Calu3 (cell line): Measurements from ENCODE around the gene ANGPTL2. TPM values are rescaled to one million over a fixed set of nuclear protein-coding genes. Genes with fewer than 3 reads are reported as not detected.

Experiments
- BruUV-seq: library from RNA; stranded (reverse); fragments of 400-500 nt; replicated peaks from 2 replicates; lab custom pipeline; 2021; lab: Mats Ljungman, UMichigan
- CTCF ChIA-PET: fragments of 300-600 bp; sonication (Branson Sonifier 250); formaldehyde crosslinking; loops from one replicate; lab custom pipeline; 2022; ENCODE audit warnings: antibody characterized with exemption; lab: Charles Lee
- DNase-seq: peaks from one replicate; pipeline ENCODE4 v3.0.0; 2022
- H3K27ac Mint-ChIP-seq: one replicate; pipeline ENCODE4 v1.8.0; 2022; ENCODE audit warnings: mixed read lengths; ENCODE audit not compliant: unreplicated experiment
- H3K27me3 Mint-ChIP-seq: one replicate; pipeline ENCODE4 v1.8.0; 2022; ENCODE audit warnings: mixed read lengths; ENCODE audit not compliant: unreplicated experiment
- H3K36me3 Mint-ChIP-seq: one replicate; pipeline ENCODE4 v1.8.0; 2022; ENCODE audit warnings: mild to moderate bottlenecking, moderate library complexity, mixed read lengths; ENCODE audit not compliant: insufficient read depth, unreplicated experiment
- H3K4me1 Mint-ChIP-seq: one replicate; pipeline ENCODE4 v1.8.0; 2022; ENCODE audit warnings: mild to moderate bottlenecking, low read depth, mixed read lengths; ENCODE audit not compliant: unreplicated experiment
- H3K4me3 Mint-ChIP-seq: one replicate; pipeline ENCODE4 v1.8.0; 2022; ENCODE audit warnings: mild to moderate bottlenecking, low read depth, moderate library complexity, mixed read lengths; ENCODE audit not compliant: unreplicated experiment
- H3K9me3 Mint-ChIP-seq: one replicate; pipeline ENCODE4 v1.8.0; 2022; ENCODE audit warnings: low read depth, mixed read lengths; ENCODE audit not compliant: unreplicated experiment
- intact Hi-C: fragments of 100-400 bp; cut with micrococcal nuclease; formaldehyde crosslinking; loops from one replicate; pipeline ENCODE4 v1.10.0; 2022; ENCODE audit not compliant: unreplicated experiment
- total RNA-seq: library from RNA; stranded (reverse); gene quantifications from 2 replicates; pipeline ENCODE4 v1.2.3, GENCODE V29; 2022
- TF ChIP-seq, protein P1 (sequence below): fragments of 200-600 bp; IDR thresholded peaks from one replicate; pipeline ENCODE4 v1.8.0; 2022; ENCODE audit warnings: antibody characterized with exemption; ENCODE audit not compliant: unreplicated experiment

ANGPTL2 gene
- total RNA-seq, 1 experiment from 2014 or later, result not detected

DNA sequence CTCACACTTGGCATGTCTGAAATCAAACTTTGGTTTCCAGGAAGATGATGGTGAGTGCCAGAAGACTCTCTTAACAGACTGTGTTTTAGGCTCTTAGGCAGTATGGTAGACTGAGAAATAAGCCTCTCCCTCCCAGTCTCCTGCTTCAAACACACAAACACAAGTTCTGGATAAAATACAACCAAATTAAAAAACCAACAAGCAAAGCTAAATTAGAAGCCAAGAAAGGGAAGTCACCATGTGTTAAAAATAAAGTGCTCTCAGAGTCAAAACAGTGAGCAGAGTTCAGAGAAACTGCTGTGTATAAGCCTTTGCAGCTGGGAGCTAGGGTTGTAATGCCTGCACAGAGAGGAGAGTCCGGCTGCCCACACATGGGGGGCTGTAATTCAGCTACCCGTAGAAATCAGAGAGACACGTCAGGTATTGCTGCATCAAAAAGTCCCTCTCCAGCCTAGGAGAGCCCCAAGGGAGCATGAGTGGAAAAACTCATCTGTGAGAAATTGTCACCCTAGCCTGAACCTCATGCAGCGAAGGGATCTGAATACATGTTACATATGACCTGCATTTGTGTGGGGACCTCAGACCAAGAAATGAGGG lies 62.6 kb downstream of the ANGPTL2 start:
- no peak overlapping the region for H3K4me3 Mint-ChIP-seq
- intact Hi-C loops, result loop anchor here (10.0 kb wide), 1 partner anchor 95 kb away; no protein-coding TSS in a partner anchor
- no peak overlapping the region for H3K27ac Mint-ChIP-seq
- H3K36me3 Mint-ChIP-seq, result no peaks in the 10 kb centered on the region
- peaks cover 17% of the 10 kb centered on the region for H3K4me1 Mint-ChIP-seq
- TF ChIP-seq, protein P1, sequence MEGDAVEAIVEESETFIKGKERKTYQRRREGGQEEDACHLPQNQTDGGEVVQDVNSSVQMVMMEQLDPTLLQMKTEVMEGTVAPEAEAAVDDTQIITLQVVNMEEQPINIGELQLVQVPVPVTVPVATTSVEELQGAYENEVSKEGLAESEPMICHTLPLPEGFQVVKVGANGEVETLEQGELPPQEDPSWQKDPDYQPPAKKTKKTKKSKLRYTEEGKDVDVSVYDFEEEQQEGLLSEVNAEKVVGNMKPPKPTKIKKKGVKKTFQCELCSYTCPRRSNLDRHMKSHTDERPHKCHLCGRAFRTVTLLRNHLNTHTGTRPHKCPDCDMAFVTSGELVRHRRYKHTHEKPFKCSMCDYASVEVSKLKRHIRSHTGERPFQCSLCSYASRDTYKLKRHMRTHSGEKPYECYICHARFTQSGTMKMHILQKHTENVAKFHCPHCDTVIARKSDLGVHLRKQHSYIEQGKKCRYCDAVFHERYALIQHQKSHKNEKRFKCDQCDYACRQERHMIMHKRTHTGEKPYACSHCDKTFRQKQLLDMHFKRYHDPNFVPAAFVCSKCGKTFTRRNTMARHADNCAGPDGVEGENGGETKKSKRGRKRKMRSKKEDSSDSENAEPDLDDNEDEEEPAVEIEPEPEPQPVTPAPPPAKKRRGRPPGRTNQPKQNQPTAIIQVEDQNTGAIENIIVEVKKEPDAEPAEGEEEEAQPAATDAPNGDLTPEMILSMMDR, result no peak
- no peaks in the 10 kb centered on the region for H3K9me3 Mint-ChIP-seq
- DNase-seq, result no peak
- no TSS peak for BruUV-seq
- CTCF ChIA-PET, result no interaction called here
- H3K27me3 Mint-ChIP-seq, result no peaks in the 10 kb centered on the region

DNA sequence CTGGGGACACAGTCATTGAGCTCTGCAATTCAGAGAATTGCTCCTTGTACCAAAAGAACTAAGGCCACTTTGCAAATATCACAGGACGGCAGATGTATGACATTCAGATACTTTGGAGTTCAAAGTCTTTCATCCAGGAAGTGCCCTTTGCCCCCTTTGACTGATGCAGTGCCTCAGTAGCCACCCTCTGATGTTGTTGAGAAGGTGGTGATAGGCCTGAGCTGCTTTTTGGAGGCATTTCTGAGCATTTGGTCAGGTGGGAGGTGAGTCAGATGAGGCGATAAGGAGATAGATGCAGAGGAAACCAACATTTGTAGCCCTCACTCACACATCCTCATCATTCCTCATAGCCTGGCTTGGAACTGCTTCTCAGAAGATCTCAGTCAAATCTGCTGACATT lies 63.4 kb downstream of the ANGPTL2 start:
- Mint-ChIP-seq H3K9me3 (no peaks in the 10 kb centered on the region), H3K27me3 (no peaks in the 10 kb centered on the region), H3K4me3 (no peak overlapping the region), H3K36me3 (no peaks in the 10 kb centered on the region), H3K27ac (no peak overlapping the region), H3K4me1 (peaks cover 17% of the 10 kb centered on the region)
- CTCF ChIA-PET, result no interaction called here
- intact Hi-C loops, result no loop called here
- no peak for DNase-seq
- BruUV-seq, result no TSS peak
- TF ChIP-seq, protein P1, result no peak

DNA sequence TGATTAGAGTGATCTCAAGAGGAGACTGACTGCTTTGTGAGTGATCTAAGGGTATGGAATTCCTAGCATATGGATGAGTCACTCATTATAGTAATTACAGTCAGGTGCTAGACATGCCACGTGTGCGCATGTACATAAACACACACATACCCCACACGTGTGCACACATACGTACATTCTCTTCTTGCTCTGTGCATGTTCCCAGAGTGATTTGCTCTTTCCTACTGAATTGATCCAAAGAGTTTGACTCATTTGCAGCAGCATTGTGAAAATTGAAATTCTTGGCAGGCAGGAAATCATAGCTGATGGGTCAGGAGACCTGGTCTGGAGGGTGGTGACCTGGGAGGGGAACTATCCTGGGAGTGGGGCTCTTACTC lies 63.8 kb downstream of the ANGPTL2 start:
- H3K27ac Mint-ChIP-seq, result no peak overlapping the region
- CTCF ChIA-PET, result no interaction called here
- TF ChIP-seq, protein P1, result no peak
- no peaks in the 10 kb centered on the region for H3K9me3 Mint-ChIP-seq
- no peaks in the 10 kb centered on the region for H3K27me3 Mint-ChIP-seq
- no peaks in the 10 kb centered on the region for H3K36me3 Mint-ChIP-seq
- no peak for DNase-seq
- no TSS peak for BruUV-seq
- peaks cover 17% of the 10 kb centered on the region for H3K4me1 Mint-ChIP-seq
- H3K4me3 Mint-ChIP-seq, result no peak overlapping the region
- intact Hi-C loops, result no loop called here

DNA sequence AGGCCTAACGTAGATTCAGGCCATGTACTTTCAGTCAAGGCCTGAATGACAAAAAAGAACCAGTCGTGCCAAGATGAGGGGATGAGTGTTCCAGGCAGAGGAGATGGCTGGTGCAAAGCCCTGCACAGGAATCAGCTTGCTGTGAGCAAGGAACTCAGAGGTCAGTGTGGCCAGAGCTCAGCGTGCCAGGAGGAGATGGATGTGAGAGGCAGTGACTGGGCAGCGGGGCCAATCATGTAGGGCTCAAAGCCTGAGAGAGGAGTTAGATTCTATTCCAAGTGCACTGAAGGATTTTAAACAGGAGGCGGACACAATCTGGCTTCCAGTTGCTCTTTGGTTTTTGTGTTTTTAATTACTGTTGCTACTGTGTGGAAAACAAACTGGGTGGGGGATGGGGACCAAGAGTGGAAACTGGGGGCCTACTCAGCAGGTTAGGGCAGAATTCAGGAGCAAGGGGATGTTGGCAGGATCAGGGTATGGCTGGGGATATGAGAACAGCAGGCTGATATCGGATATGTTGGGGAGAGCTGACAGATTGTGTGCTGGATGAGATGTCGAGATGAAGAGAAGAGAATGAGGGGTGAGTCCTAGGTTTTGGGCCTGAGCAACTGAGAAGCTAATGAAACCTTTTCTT lies 64.3 kb downstream of the ANGPTL2 start:
- intact Hi-C loops, result no loop called here
- no peaks in the 10 kb centered on the region for H3K9me3 Mint-ChIP-seq
- no peak for DNase-seq

More for the DNA sequence above, 64.3 kb downstream of the ANGPTL2 start:
- no peak overlapping the region for H3K27ac Mint-ChIP-seq
- H3K4me1 Mint-ChIP-seq, result peaks cover 17% of the 10 kb centered on the region
- BruUV-seq, result no TSS peak
- CTCF ChIA-PET, result no interaction called here
- H3K36me3 Mint-ChIP-seq, result no peaks in the 10 kb centered on the region
- no peaks in the 10 kb centered on the region for H3K27me3 Mint-ChIP-seq
- H3K4me3 Mint-ChIP-seq, result no peak overlapping the region
- TF ChIP-seq, protein P1, result no peak
